Thoracic aorta (tissue), 2 donors: ENCODE data around the gene SGIP1. TPM values are rescaled to one million over a fixed set of nuclear protein-coding genes. Genes with fewer than 3 reads are reported as not detected.
"Not testable (repeated sequence)": the region's sequence is repeated elsewhere in the genome, so short reads cannot be mapped to it uniquely, and the experiment has no call there.

ENCODE experiments used
- ATAC-seq: fragments of 150-250 bp; one replicate; pipeline ENCODE4 v1.8.0; 2017; ENCODE audit warnings: low read depth; ENCODE audit not compliant: insufficient number of reproducible peaks, low FRiP score
- DNase-seq: peaks from one replicate; pipeline ENCODE4 v3.0.0-alpha.2; 2020; ENCODE audit warnings: low spot score
- H3K27ac ChIP-seq, 2 donors: fragments of 200-600 bp; sonication (generic); 1 replicate in 1 of 2; 2 replicates in 1 of 2; pipeline ENCODE4 v1.5.1; 2016; ENCODE audit warnings: mild to moderate bottlenecking in 2 of 2, moderate library complexity in 2 of 2
- H3K27me3 ChIP-seq: fragments of 200-600 bp; sonication (generic); replicated peaks from 2 replicates; pipeline ENCODE4 v1.6.0; 2016; ENCODE audit warnings: mild to moderate bottlenecking; ENCODE audit not compliant: insufficient read depth
- H3K36me3 ChIP-seq: fragments of 200-600 bp; sonication (generic); one replicate; pipeline ENCODE4 v1.5.1; 2016
- H3K4me1 ChIP-seq, 2 donors: fragments of 200-600 bp; sonication (generic); 1 replicate in 1 of 2; 2 replicates in 1 of 2; pipeline versions ENCODE4 v1.5.1 to v1.6.0; 2016; ENCODE audit warnings: low read depth in 2 of 2, mild to moderate bottlenecking in 1 of 2; ENCODE audit not compliant: control insufficient read depth in 1 of 2
- H3K4me3 ChIP-seq: fragments of 200-600 bp; sonication (generic); 2 replicates; pipeline ENCODE4 v1.5.1; 2016; ENCODE audit warnings: mild to moderate bottlenecking
- H3K9me3 ChIP-seq: fragments of 200-600 bp; sonication (generic); 2 replicates; pipeline ENCODE4 v1.5.1; 2016
- total RNA-seq, 2 donors: library from RNA; depleted of rRNA; stranded (reverse); fragments of >200 nt; gene quantifications; one replicate each; pipeline versions ENCODE4 v1.1.0 to v1.2.3, GENCODE V29; 2016
- TF ChIP-seq, protein P1 (sequence below): fragments of 200-600 bp; sonication (generic); IDR thresholded peaks from one replicate; pipeline ENCODE4 v1.5.1; 2019; ENCODE audit warnings: antibody characterized with exemption

The SGIP1 gene
- total RNA-seq, 2 donors from 2014 or later: 47.4 to 116 TPM

- Histone ChIP-seq H3K9me3 (no peaks in the 10 kb centered on the region), H3K36me3 (no peaks in the 10 kb centered on the region), H3K27ac (no peak overlapping the region), H3K27me3 (no peaks in the 10 kb centered on the region), H3K4me3 (no peak overlapping the region), H3K4me1 (no peaks in the 10 kb centered on the region)
- ATAC-seq (no peak), DNase-seq (no peak)
- TF ChIP-seq, protein P1, sequence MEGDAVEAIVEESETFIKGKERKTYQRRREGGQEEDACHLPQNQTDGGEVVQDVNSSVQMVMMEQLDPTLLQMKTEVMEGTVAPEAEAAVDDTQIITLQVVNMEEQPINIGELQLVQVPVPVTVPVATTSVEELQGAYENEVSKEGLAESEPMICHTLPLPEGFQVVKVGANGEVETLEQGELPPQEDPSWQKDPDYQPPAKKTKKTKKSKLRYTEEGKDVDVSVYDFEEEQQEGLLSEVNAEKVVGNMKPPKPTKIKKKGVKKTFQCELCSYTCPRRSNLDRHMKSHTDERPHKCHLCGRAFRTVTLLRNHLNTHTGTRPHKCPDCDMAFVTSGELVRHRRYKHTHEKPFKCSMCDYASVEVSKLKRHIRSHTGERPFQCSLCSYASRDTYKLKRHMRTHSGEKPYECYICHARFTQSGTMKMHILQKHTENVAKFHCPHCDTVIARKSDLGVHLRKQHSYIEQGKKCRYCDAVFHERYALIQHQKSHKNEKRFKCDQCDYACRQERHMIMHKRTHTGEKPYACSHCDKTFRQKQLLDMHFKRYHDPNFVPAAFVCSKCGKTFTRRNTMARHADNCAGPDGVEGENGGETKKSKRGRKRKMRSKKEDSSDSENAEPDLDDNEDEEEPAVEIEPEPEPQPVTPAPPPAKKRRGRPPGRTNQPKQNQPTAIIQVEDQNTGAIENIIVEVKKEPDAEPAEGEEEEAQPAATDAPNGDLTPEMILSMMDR: no peak
Measured at GRCh38 chr1:66777831-66778230, 243.9 kb downstream of the SGIP1 start.

DNA sequence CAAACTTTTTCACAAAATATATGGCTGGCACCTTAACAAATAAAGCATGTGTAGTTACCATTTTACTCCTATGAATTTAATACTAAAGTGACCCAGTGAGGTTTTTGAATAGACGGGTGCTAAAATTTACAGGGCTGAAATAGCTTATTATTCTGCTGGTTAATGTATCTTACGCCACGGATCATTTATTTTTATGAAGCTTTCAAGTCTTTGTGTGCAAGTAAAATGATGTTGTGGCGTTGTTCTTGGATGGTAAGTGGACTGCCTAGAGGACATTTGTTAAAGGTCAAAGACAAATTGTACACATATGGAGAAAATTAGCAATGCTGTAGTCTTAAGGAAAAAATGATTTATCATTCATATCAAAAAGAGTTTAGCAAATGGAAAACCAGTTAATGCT, 244.3 kb downstream of the SGIP1 start:
- ATAC-seq (no peak), DNase-seq (no peak)
- Histone ChIP-seq H3K9me3 (no peaks in the 10 kb centered on the region), H3K4me1 (no peaks in the 10 kb centered on the region), H3K36me3 (no peaks in the 10 kb centered on the region), H3K4me3 (no peak overlapping the region), H3K27me3 (no peaks in the 10 kb centered on the region), H3K27ac (no peak overlapping the region)
- TF ChIP-seq, protein P1: no peak

GRCh38 chr1:66778969-66779368, 245.0 kb downstream of the SGIP1 start:
- TF ChIP-seq, protein P1: no peak
- H3K4me3 ChIP-seq: no peak overlapping the region
- H3K27ac ChIP-seq: no peak overlapping the region
- H3K4me1 ChIP-seq: no peaks in the 10 kb centered on the region
- ATAC-seq: no peak
- H3K27me3 ChIP-seq: no peaks in the 10 kb centered on the region
- no peaks in the 10 kb centered on the region for H3K36me3 ChIP-seq
- DNase-seq: no peak
- no peaks in the 10 kb centered on the region for H3K9me3 ChIP-seq

GRCh38 chr1:66779475-66780078, 245.6 kb downstream of the SGIP1 start:
- TF ChIP-seq, protein P1: no peak
- ATAC-seq (no peak), DNase-seq (no peak)
- no peak overlapping the region for H3K4me3 ChIP-seq
- H3K27ac ChIP-seq: no peak overlapping the region
- no peaks in the 10 kb centered on the region for H3K27me3 ChIP-seq
- H3K9me3 ChIP-seq: no peaks in the 10 kb centered on the region
- no peaks in the 10 kb centered on the region for H3K4me1 ChIP-seq
- H3K36me3 ChIP-seq: no peaks in the 10 kb centered on the region

- not testable (repeated sequence) for H3K9me3 ChIP-seq, H3K36me3 ChIP-seq, H3K4me1 ChIP-seq, H3K27ac ChIP-seq, ATAC-seq, DNase-seq, H3K27me3 ChIP-seq, H3K4me3 ChIP-seq
Measured at GRCh38 chr1:66785800-66786199, 251.8 kb downstream of the SGIP1 start.

DNA sequence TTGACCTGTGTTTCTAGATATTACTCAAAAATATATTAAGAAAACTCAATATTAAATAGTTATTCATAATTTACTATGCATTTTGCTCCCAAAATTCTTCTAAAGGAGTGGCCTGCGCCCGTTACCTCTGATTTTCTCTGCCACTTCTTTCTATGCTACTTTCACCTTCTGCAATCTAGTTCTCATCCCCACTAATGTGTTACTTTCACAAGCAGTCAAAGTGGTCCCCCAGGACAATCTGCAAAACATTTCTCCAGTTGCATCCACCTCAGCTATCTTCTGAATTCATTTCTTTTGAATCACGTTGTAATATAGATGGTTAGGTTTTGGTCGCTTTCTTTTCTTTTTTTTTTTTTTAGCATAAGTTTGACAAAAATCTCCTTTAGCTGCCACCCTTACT, 253.7 kb downstream of the SGIP1 start:
- Histone ChIP-seq H3K36me3 (no peaks in the 10 kb centered on the region), H3K4me3 (no peak overlapping the region), H3K4me1 (no peaks in the 10 kb centered on the region), H3K27ac (no peak overlapping the region), H3K27me3 (no peaks in the 10 kb centered on the region), H3K9me3 (no peaks in the 10 kb centered on the region)
- DNase-seq (no peak), ATAC-seq (no peak)
- TF ChIP-seq, protein P1: no peak
